SU-DHL-6 (cell line): Measurements from ENCODE around the gene PAH.

ENCODE experiments used
- H2AFZ ChIP-seq: fragments of 200-600 bp; sonication (generic); 2 replicates; pipeline ENCODE4 v1.6.1; 2014; ENCODE audit warnings: low read depth, mild to moderate bottlenecking, moderate library complexity, mixed read lengths, antibody characterized with exemption, low read length; ENCODE audit not compliant: severe bottlenecking
- H3F3A ChIP-seq: fragments of 200-600 bp; shearing (Covaris generic); 2 replicates; pipeline ENCODE4 v1.6.0; 2016; ENCODE audit warnings: antibody characterized with exemption, mild to moderate bottlenecking; ENCODE audit not compliant: insufficient read depth
- H3K27ac ChIP-seq: fragments of 200-600 bp; sonication (generic); 2 replicates; pipeline ENCODE4 v1.5.1; 2016; ENCODE audit warnings: low read depth, mild to moderate bottlenecking, low read length, moderate library complexity, mixed read lengths
- H3K27me3 ChIP-seq: fragments of 200-600 bp; sonication (generic), shearing (Covaris generic); 2 replicates; pipeline ENCODE4 v1.6.0; 2014; ENCODE audit warnings: mild to moderate bottlenecking, low read length
- H3K36me3 ChIP-seq: fragments of 200-600 bp; sonication (generic); 2 replicates; pipeline ENCODE4 v1.6.1; 2014; ENCODE audit warnings: mild to moderate bottlenecking, low read length, mixed read lengths
- H3K4me2 ChIP-seq: fragments of 300-600, 200-600 bp; shearing (Covaris generic), sonication (generic); 2 replicates; pipeline ENCODE4 v1.6.0; 2014; ENCODE audit warnings: low read length, low read depth, mild to moderate bottlenecking; ENCODE audit not compliant: poor library complexity, severe bottlenecking
- H3K4me3 ChIP-seq: fragments of 200-600 bp; sonication (generic); 2 replicates; pipeline ENCODE4 v1.5.1; 2014; ENCODE audit warnings: antibody characterized with exemption, low read length, mild to moderate bottlenecking, mixed read lengths; ENCODE audit not compliant: insufficient read depth, poor library complexity, severe bottlenecking
- H3K79me2 ChIP-seq: fragments of 200-600 bp; sonication (generic); 2 replicates; pipeline ENCODE4 v1.6.1; 2014; ENCODE audit warnings: mild to moderate bottlenecking, low read length, moderate library complexity; ENCODE audit not compliant: insufficient read depth
- H3K9ac ChIP-seq: fragments of 200-600 bp; sonication (generic); 2 replicates; pipeline ENCODE4 v1.7.0; 2014; ENCODE audit warnings: mild to moderate bottlenecking, low read length
- H3K9me2 ChIP-seq: fragments of 200-600 bp; sonication (generic); replicated peaks from 2 replicates; pipeline ENCODE4 v1.6.1; 2014; ENCODE audit warnings: low read length; ENCODE audit not compliant: insufficient read depth
- H3K9me3 ChIP-seq: fragments of 200-600 bp; sonication (generic); 2 replicates; pipeline ENCODE4 v1.6.1; 2014; ENCODE audit warnings: low read length, mixed read lengths; ENCODE audit not compliant: insufficient read depth
- H4K20me1 ChIP-seq: fragments of 200-600 bp; sonication (generic); 2 replicates; pipeline ENCODE4 v1.6.1; 2014; ENCODE audit warnings: low read depth, mild to moderate bottlenecking, antibody characterized with exemption, low read length, moderate library complexity, mixed read lengths
- EZH2phosphoT487 ChIP-seq: fragments of 200-600 bp; sonication (generic), shearing (Covaris generic); conservative IDR thresholded peaks from 2 replicates; pipeline ENCODE4 v1.6.1; 2018; ENCODE audit warnings: mild to moderate bottlenecking, antibody characterized with exemption, low read length, moderate library complexity, mixed read lengths
- TF ChIP-seq, protein P1 (sequence below): fragments of 200-600 bp; sonication (generic); IDR thresholded peaks from one replicate; pipeline ENCODE4 v1.5.1; 2017; ENCODE audit warnings: antibody characterized with exemption, mild to moderate bottlenecking, low read length, moderate library complexity; ENCODE audit not compliant: insufficient read depth, poor library complexity, severe bottlenecking

PAH gene

DNA sequence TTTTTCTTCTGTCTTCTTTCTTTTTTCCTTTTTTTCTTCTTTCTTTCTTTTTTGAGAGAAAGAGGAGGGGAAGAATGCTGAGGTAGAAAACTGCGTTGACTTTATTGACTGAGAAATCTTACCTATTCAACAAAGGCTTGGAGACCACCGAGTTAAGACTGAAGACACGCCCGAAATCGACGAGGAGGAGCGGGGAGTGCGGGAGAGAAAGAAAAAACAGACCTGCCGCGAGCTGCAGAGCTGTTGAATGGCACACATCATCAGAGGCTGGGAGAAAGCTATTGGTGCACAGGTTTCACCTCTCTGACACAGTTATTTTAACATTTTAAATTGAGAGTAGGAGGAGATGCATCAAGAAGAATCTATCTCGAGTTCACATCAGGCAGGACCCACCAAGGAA lies 45.5 kb upstream of the PAH start:
- Histone ChIP-seq H3K4me2 (no peak overlapping the region), H4K20me1 (no peaks in the 10 kb centered on the region), H3K36me3 (no peaks in the 10 kb centered on the region), H3K27me3 (no peaks in the 10 kb centered on the region), H3K4me3 (no peak overlapping the region), H2AFZ (no peak overlapping the region), H3F3A (no peaks in the 10 kb centered on the region), H3K9me2 (no peaks in the 10 kb centered on the region), H3K27ac (no peak overlapping the region), H3K79me2 (no peaks in the 10 kb centered on the region), H3K9me3 (no peaks in the 10 kb centered on the region), H3K9ac (no peak overlapping the region)
- TF ChIP-seq, protein P1, sequence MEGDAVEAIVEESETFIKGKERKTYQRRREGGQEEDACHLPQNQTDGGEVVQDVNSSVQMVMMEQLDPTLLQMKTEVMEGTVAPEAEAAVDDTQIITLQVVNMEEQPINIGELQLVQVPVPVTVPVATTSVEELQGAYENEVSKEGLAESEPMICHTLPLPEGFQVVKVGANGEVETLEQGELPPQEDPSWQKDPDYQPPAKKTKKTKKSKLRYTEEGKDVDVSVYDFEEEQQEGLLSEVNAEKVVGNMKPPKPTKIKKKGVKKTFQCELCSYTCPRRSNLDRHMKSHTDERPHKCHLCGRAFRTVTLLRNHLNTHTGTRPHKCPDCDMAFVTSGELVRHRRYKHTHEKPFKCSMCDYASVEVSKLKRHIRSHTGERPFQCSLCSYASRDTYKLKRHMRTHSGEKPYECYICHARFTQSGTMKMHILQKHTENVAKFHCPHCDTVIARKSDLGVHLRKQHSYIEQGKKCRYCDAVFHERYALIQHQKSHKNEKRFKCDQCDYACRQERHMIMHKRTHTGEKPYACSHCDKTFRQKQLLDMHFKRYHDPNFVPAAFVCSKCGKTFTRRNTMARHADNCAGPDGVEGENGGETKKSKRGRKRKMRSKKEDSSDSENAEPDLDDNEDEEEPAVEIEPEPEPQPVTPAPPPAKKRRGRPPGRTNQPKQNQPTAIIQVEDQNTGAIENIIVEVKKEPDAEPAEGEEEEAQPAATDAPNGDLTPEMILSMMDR = no peak
- no peak for TF ChIP-seq EZH2phosphoT487

DNA sequence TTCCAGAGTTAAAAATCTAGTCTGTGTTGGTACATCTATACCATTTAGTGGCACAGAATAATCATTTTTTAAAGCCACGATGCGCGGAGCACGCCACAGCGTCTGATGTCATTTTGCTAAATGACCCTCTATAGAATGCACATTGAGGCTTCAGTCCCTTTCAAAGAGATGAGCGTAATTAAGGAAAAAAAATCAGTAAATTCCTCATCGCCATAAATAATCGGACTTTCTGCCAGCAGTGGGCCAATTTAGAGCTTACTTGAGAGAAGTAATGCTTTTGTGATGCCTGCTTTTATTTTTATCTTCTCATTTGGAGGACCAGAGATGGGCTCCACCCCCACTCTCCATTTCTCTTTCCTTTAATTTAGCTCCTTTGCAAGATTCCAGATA lies 44.4 kb upstream of the PAH start:
- H3F3A ChIP-seq = no peaks in the 10 kb centered on the region
- TF ChIP-seq, protein P1 = no peak
- no peak for TF ChIP-seq EZH2phosphoT487
- H3K4me2 ChIP-seq = no peak overlapping the region
- no peaks in the 10 kb centered on the region for H3K9me3 ChIP-seq
- H3K4me3 ChIP-seq = no peak overlapping the region
- no peaks in the 10 kb centered on the region for H3K79me2 ChIP-seq
- H4K20me1 ChIP-seq = no peaks in the 10 kb centered on the region
- no peak overlapping the region for H3K27ac ChIP-seq
- H3K36me3 ChIP-seq = no peaks in the 10 kb centered on the region
- H3K9me2 ChIP-seq = no peaks in the 10 kb centered on the region
- H3K9ac ChIP-seq = no peak overlapping the region
- no peaks in the 10 kb centered on the region for H3K27me3 ChIP-seq
- no peak overlapping the region for H2AFZ ChIP-seq

DNA sequence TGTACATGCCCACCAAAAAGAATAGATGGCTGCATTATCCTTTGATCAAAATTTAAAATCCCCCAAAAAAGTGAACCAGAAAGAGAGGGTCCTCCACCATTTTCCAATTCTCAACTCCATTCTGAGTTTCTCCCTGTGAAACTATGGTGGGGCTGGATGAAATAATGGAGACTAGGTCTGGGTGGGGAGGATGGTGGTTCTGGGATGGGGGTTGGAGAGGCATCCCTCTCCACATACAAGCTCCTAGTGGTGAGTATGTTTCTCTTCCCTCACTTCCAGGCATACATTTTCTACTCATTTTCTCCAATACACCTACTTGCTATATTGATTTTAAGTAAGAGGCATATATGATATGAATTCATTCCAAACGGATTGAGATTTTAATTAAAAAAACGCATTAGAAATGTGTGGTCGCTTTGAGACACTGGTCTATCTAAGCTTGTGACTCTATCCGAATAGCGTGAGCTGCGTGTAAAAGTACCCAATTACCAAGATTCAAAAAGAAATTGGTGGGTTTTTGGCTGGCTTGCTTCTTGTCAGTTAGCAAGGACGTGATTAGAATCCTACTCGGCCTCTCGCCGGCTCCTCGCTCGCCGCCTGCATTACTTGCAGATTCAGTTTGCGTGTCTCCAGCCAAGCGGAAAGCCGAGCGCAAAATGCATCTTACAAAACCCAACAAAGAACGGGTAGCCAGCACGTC lies 43.9 kb upstream of the PAH start:
- Histone ChIP-seq H2AFZ (no peak overlapping the region), H3K4me2 (no peak overlapping the region), H3K36me3 (no peaks in the 10 kb centered on the region), H3K27ac (no peak overlapping the region), H4K20me1 (no peaks in the 10 kb centered on the region), H3K9me2 (no peaks in the 10 kb centered on the region), H3K27me3 (no peaks in the 10 kb centered on the region), H3F3A (no peaks in the 10 kb centered on the region), H3K79me2 (no peaks in the 10 kb centered on the region), H3K4me3 (no peak overlapping the region), H3K9me3 (no peaks in the 10 kb centered on the region), H3K9ac (no peak overlapping the region)
- TF ChIP-seq, protein P1 = no peak
- TF ChIP-seq EZH2phosphoT487 = no peak
